ENCODE results near the gene SEMA4D.

- TF ChIP-seq CTCF (IDR thresholded peaks at IDR 0.05) (no peak), POLR2A (IDR thresholded peaks at IDR 0.05) (no peak), POLR2AphosphoS5 (IDR thresholded peaks at IDR 0.05) (no peak)
These were observed 33.5 kb downstream of the SEMA4D start for GRCh38 chr9:89464300-89464901.

Data from prostate gland (tissue), 2 donors.